SHP77 (cell line): ENCODE measurements around the gene AGAP5.
"Not testable (repeated sequence)": the region's sequence is repeated elsewhere in the genome, so short reads cannot be mapped to it uniquely, and the experiment has no call there.

Experiments used
- DNase-seq, 2 experiments: peaks; one replicate each; lab custom pipeline; 2025; lab: John Stamatoyannopoulos, UW

The AGAP5 gene

DNA sequence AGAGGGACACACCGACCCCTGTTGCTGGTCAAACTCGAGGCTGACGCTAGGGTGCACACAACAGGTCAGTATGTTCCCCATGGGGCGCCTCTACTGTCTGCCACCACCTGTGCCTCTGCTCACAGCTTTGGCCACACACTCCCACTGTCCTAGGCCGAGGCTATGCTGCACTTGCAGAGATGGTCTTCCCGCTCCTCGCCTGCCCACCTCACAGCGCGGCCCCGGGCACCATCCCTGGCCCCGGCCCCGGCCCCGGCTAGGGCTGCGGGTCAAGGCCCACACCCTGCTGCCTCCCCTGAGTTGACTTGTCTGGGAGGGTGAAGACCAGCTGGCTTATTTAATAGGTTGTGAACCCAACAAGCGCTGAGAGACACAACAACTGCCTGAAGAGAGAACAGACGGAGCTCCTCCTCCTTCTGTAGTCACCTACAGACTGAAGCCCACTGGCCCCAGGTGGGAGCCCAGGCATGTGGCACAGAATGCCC lies at the start of gene AGAP5:
Gene AGAP5, minus strand, starts transcription at position 435 of the 485 bp plus-strand sequence. Its CDS starts 354 bp downstream, at position 81.
- not testable (repeated sequence) for DNase-seq

DNA sequence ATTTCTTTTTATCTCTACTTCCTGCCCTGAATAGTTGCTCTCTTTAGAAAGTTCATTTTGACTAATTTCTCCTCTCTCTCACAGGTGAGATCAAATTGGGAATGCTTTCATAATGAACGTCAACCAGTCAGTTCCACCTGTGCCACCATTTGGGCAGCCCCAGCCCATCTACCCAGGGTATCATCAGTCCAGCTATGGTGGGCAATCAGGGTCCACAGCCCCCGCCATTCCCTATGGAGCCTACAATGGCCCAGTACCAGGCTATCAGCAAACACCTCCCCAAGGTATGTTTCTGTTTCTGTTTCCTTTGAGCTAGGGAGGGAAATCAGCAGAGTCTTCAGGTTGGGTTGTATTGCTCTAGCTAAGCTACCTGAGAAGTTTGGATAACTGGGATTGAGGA lies 48.8 kb upstream of the AGAP5 start:
- DNase-seq = no peak

DNA sequence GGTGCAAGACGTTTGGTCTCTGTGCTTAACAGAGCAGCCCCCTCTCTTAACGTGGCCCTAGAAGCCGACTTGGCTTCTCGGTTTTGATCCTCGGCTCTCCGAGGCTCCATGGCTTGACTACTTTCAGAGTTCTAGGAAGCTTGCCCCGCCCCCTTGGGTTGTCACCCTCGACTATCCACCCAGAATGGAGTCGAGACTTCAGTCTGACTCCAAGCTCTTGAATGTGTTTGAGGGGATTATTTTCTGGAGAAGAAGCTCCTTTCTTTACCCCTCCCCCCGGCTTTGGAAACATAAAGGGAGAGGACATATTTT lies 46.7 kb upstream of the AGAP5 start:
- peak; percentile 1 to 7 for DNase-seq

DNA sequence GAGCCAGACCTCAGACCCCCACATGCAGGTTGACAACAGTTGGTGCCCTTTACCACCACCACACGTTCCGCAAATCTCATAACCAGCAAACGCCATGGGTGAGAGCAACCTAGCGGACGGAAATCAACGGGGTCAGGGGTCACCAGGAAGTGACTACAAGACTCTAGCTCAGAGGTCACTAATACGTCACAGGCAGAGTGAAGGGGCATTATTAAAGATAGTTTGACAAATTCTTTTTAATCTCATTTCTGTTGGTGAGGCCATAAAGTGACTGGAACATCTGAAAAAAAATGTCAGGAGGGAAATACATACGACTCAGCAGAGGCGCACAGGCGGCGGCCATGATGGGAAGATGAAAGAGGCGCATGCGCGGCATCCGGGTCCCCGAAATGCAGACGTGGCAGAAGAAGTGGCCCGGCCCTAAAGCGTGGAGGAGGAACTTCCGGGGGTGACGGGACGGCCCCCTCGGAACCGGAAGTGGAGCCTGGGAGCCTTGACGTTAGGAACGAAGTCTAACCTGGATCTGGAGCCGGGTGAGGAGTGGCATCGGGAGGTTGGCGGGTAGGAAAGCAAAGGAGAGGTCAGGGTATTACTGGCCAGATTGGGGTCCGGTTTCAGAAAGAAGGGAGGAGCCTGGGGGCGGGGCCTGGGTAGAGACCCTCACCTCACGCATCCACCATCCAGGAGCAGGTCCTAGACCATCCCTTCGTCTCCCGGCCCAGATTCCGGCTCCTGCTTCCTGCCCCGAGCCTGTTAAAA lies 46.2 kb upstream of the AGAP5 start, which contains the start of gene SEC24C:
Gene SEC24C, plus strand, starts transcription at position 468 of the 759 bp plus-strand sequence. CDS start 2,461 bp downstream, outside the sequence.
- peak; percentile 72 to 79 for DNase-seq

- no peak for DNase-seq
Observed at GRCh38 chr10:73743327-73743904, 45.5 kb upstream of the AGAP5 start.

DNA sequence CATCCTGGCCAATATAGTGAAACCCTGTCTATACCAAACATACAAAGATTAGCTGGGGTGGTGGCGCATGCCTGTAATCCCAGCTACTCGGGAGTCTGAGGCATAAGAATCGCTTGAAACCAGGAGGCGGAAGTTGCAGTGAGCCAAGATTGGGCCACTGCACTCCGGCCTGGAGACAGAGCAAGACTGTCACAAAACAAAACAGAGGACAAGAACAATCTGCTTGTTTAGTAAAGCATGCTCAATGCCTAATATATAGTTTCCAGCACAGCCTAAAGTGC lies 44.5 kb upstream of the AGAP5 start:
- DNase-seq = no peak

- not testable (repeated sequence) for DNase-seq
Observed at GRCh38 chr10:73740501-73741254, 42.8 kb upstream of the AGAP5 start.

GRCh38 chr10:73734796-73735305 lies 36.9 kb upstream of the AGAP5 start:
- DNase-seq = no peak

- no peak for DNase-seq
Observed at GRCh38 chr10:73734028-73734720, 36.3 kb upstream of the AGAP5 start.

DNA sequence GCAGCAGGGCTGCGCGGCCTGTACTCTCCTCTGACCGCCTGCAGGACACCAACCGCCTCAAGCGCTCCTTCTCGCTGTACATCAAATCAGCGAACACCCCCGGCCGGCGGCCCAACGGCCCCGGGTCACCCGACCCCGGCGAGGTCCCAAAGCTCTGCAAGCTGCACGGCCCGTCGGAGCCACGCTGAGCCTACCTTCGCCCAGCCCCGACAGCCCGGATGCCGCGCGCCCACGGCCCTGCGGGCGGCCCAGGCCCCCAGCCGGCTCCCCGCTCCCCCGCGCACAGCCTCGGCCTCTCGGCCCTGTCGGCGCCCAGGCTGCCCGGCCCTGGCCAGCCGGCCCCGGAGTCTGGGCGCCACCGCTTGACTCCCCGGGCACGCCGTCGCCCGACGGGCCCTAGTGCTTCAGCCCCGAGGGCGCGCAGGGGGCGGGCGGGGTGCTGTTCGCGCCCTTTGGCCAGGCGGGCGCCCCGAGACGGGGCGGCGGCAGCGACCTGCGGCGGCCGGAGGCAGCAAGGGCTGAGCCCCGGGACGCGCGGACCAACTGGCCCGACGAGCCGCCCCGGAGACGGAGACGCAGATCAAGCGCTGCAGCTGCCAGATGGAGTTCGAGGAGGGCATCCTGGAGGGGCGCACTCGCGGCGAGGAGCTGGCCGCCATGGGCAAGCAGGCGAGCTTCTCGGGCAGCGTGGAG lies 35.2 kb upstream of the AGAP5 start:
- no peak for DNase-seq

GRCh38 chr10:73732426-73732825 lies 34.5 kb upstream of the AGAP5 start:
- DNase-seq = no peak

DNA sequence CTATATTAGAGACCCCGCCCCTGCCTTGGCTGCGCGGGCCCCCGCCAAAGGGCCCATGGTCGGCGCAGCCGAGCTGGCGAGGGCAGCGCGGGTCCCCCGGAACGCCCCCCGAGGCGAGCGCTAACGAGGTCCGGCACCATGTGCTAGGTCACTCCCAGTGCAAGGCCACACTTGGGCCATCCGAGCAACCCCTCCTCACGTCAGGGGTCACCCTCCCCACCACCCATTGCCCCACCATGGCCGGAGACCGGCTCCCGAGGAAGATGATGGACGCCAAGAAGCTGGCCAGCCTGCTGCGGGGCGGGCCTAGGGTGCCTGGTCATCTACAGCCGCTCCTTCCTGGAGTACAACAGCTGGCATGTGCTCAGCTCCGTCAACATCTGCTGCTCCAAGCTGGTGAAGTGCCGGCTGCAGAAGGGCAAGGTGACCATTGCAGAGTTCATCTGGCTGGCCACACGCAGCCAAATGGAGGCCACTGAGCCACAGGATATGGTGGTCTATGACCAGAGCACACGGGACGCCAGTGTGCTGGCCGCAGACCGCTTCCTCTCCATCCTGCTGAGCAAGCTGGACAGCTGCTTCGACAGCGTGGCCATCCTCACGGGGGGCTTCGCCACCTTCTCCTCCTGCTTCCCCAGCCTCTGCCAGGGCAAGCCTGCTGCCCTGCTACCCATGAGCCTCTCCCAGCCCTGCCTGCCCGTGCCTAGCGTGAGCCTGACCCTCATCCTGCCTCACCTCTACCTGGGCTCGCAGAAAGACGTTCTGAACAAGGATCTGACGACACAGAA lies 33.9 kb upstream of the AGAP5 start:
- DNase-seq = peak in 1 of 2 experiments; percentile 0

- DNase-seq = peak; percentile 63 to 72
Observed at GRCh38 chr10:73730153-73730906, 32.4 kb upstream of the AGAP5 start.

DNA sequence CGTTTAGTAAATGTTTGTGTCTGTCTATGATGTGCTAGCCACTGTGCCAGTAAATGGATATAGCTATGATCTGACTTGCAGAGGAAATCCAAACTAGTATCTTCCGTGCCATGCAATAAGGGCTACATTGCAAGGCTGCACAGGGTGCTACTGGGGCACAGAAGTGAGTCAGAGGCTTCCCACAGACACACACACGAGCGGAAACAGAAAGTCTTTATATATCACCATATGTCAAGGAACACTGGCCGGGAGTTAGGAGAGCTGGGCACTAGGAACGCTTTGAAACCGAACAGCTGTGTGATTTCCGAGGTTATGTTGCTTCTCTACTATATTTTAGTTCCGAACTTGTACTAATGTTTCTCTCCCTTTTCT lies 31.9 kb upstream of the AGAP5 start:
- not testable (repeated sequence) for DNase-seq

DNA sequence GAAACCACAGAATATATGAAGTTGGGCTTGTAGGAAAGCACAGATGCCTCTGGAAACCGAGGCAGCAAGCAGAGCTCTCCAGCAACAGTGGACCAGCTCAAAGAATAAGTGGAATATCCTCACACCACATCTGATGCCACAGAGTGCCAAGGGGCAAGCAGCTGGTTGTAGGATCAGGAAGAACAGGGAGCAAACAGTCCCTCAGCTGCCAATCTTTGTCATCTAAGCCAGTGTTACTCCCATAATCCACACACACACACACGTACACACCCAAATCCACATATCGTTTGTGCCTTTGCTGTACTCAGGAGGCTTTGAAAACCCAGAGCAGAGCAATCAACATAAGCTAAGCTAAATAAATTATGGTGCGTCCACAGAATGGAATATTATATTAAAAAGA lies 25.6 kb upstream of the AGAP5 start:
- no peak for DNase-seq

- DNase-seq = not testable (repeated sequence)
Observed at GRCh38 chr10:73720561-73720960, 22.7 kb upstream of the AGAP5 start.

GRCh38 chr10:73717556-73717955 lies 19.6 kb upstream of the AGAP5 start:
- no peak for DNase-seq

DNA sequence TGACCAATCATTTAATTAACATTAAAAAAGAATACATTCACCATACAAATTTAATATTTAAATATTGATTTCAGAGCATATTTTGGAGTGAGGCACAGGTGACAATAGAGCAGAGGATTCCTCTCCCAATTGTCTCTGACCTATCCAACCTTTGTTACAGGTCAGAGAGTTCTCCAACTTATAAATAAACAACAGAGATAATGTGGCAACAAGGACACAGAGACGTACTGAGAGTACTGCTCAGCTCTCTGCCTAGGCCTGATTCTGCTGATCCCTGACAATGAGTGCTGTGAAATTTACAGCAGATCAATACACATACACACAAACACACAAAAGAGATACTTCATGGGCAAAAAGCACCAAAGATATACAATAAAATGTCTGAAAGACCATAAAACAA lies 18.3 kb upstream of the AGAP5 start:
- no peak for DNase-seq

DNA sequence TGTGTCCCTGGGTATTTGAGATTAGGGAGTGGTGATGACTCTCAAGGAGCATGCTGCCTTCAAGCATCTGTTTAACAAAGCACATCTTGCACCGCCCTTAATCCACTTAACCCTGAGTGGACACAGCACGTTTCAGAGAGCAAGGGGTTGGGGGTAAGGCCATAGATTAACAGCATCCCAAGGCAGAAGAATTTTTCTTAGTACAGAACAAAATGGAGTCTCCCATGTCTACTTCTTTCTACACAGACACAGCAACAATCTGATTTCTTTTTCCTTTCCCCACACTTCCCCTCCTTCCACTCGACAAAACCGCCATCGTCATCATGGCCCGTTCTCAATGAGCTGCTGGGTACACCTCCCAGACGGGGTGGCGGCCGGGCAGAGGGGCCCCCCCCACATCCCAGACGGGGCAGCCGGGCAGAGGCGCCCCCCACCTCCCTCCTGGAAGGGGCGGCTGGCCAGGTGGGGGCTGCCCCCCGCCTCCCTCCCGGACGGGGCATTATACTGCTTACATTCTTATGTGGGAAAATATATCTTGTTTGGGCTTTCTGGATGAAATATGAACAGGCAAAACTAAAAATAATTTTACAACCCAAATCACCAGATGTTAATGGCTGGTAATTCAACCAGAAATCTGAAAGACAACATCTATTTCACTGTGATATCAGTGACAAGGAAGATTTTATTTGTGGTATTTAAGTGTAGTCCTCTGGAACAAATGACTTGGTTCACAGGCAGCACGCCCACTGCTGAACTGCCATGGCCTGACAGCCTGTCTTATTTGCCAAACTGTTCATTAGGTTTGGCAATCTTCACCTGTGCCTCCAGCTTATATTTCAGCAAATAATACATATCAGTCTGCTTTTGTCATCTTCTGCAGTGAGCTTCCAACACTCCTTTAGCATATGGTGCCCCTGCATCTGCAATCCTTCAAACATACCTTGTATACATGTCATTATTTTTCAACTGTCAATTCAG lies 17.6 kb upstream of the AGAP5 start:
- DNase-seq = not testable (repeated sequence)
